GM23338 (cell line): Measurements from ENCODE around the gene MYO1E. TPM values are rescaled to one million over a fixed set of nuclear protein-coding genes. Genes with fewer than 3 reads are reported as not detected.
A peak's percentile ranks its signal among the peaks of the same experiment; 100 is the strongest.

Source experiments
- ATAC-seq: fragments of 200-7000 bp; cut with Tn5 transposase; 3 replicates; pipeline ENCODE4 v1.9.1; 2020
- DNase-seq: peaks from one replicate; pipeline ENCODE4 v3.0.0-alpha.2; 2015; ENCODE audit warnings: low spot score
- H2AFZ ChIP-seq: fragments of 200-600 bp; sonication (generic); 2 replicates; pipeline ENCODE4 v1.8.0; 2016; ENCODE audit warnings: antibody characterized with exemption, mild to moderate bottlenecking, moderate library complexity
- H3F3A ChIP-seq: fragments of 200-600 bp; sonication (generic); replicated peaks from 2 replicates; pipeline ENCODE4 v1.8.0; 2017; ENCODE audit warnings: antibody characterized with exemption, mixed run types, low read depth
- H3K27ac ChIP-seq: fragments of 200-600 bp; sonication (generic); 2 replicates; pipeline ENCODE4 v1.6.1; 2016; ENCODE audit warnings: low read depth
- H3K27me3 ChIP-seq: fragments of 200-600 bp; sonication (generic); 2 replicates; pipeline ENCODE4 v1.8.0; 2016; ENCODE audit warnings: mild to moderate bottlenecking, mixed run types, moderate library complexity; ENCODE audit not compliant: insufficient read depth
- H3K36me3 ChIP-seq: fragments of 200-600 bp; sonication (generic); 2 replicates; pipeline ENCODE4 v1.8.0; 2016; ENCODE audit warnings: mild to moderate bottlenecking; ENCODE audit not compliant: insufficient read depth
- H3K4me1 ChIP-seq: fragments of 200-600 bp; sonication (generic); 2 replicates; pipeline ENCODE4 v1.8.0; 2016; ENCODE audit warnings: mild to moderate bottlenecking, moderate library complexity; ENCODE audit not compliant: insufficient read depth
- H3K4me2 ChIP-seq: fragments of 200-600 bp; sonication (generic); 2 replicates; pipeline ENCODE4 v1.7.1; 2017; ENCODE audit warnings: mixed run types
- H3K4me3 ChIP-seq: fragments of 200-600 bp; sonication (generic); 2 replicates; pipeline ENCODE4 v1.6.1; 2016; ENCODE audit warnings: mixed run types
- H3K79me2 ChIP-seq: fragments of 200-600 bp; sonication (generic); replicated peaks from 2 replicates; pipeline ENCODE4 v1.8.0; 2017; ENCODE audit warnings: mild to moderate bottlenecking; ENCODE audit not compliant: insufficient read depth
- H3K9me2 ChIP-seq: fragments of 200-600 bp; sonication (generic); 2 replicates; pipeline ENCODE4 v1.8.0; 2017; ENCODE audit not compliant: insufficient read depth
- H4K20me1 ChIP-seq: fragments of 200-600 bp; sonication (generic); replicated peaks from 2 replicates; pipeline ENCODE4 v1.8.0; 2017; ENCODE audit warnings: mild to moderate bottlenecking; ENCODE audit not compliant: insufficient read depth
- H3K27ac Mint-ChIP-seq: 2 replicates; pipeline ENCODE4 v1.8.0; 2020; ENCODE audit warnings: inconsistent platforms, mild to moderate bottlenecking, moderate library complexity, mixed read lengths
- H3K27me3 Mint-ChIP-seq: 3 replicates; pipeline ENCODE4 v1.8.0; 2022; ENCODE audit warnings: low read depth, mild to moderate bottlenecking, moderate library complexity, mixed read lengths, inconsistent platforms; ENCODE audit not compliant: insufficient read depth, poor library complexity
- H3K36me3 Mint-ChIP-seq: 3 replicates; pipeline ENCODE4 v1.8.0; 2021; ENCODE audit warnings: low read depth, mild to moderate bottlenecking, inconsistent platforms, moderate library complexity, mixed read lengths
- H3K4me1 Mint-ChIP-seq: 3 replicates; pipeline ENCODE4 v1.8.0; 2020; ENCODE audit warnings: mild to moderate bottlenecking, inconsistent platforms, mixed read lengths
- H3K4me3 Mint-ChIP-seq: 3 replicates; pipeline ENCODE4 v1.8.0; 2021; ENCODE audit warnings: moderate library complexity, mild to moderate bottlenecking, inconsistent platforms, mixed read lengths
- H3K9me3 Mint-ChIP-seq: 3 replicates; pipeline ENCODE4 v1.8.0; 2020; ENCODE audit warnings: moderate library complexity, mild to moderate bottlenecking, inconsistent platforms, mixed read lengths
- CREB1 ChIP-seq: fragments of 250-450 bp; sonication (Bioruptor Pico); IDR thresholded peaks from 2 replicates; pipeline ENCODE4 v1.5.0; 2020; ENCODE audit warnings: low read depth, mild to moderate bottlenecking, moderate library complexity
- CTCF ChIP-seq, 2 experiments: fragments of 200-600 bp in 1 of 2; sonication (generic) in 1 of 2; conservative IDR thresholded peaks; 2 replicates each; pipeline versions ENCODE4 v1.5.1 to v1.6.1; 2016 to 2017; ENCODE audit warnings: antibody characterized with exemption in 2 of 2, low read depth in 2 of 2, mild to moderate bottlenecking in 2 of 2, moderate library complexity in 1 of 2
- ETS1 ChIP-seq: IDR thresholded peaks from 2 replicates; pipeline ENCODE4 v1.6.1; 2016; ENCODE audit warnings: antibody characterized with exemption
- EZH2 ChIP-seq: fragments of 200-600 bp; sonication (generic); IDR thresholded peaks from one replicate; pipeline ENCODE4 v1.8.0; 2017; ENCODE audit warnings: antibody characterized with exemption, mild to moderate bottlenecking, low read depth; ENCODE audit not compliant: unreplicated experiment
- EZH2phosphoT487 ChIP-seq: fragments of 200-600 bp; sonication (generic); IDR thresholded peaks from one replicate; pipeline ENCODE4 v1.8.1; 2018; ENCODE audit warnings: antibody characterized with exemption; ENCODE audit not compliant: unreplicated experiment
- NANOG ChIP-seq: IDR thresholded peaks from 2 replicates; pipeline ENCODE4 v1.6.1; 2016; ENCODE audit warnings: antibody characterized with exemption, borderline replicate concordance
- POLR2AphosphoS5 ChIP-seq: IDR thresholded peaks from 2 replicates; pipeline ENCODE4 v1.6.1; 2016; ENCODE audit warnings: antibody characterized with exemption, low read depth
- REST ChIP-seq: IDR thresholded peaks from one replicate; pipeline ENCODE4 v1.6.1; 2018; ENCODE audit warnings: antibody characterized with exemption; ENCODE audit not compliant: unreplicated experiment
- STAT1 ChIP-seq: IDR thresholded peaks from one replicate; pipeline ENCODE4 v1.6.1; 2016; ENCODE audit warnings: antibody characterized with exemption; ENCODE audit not compliant: unreplicated experiment
- ZNF331 ChIP-seq: fragments of 250-450 bp; sonication (Bioruptor Pico); IDR thresholded peaks from 2 replicates; pipeline ENCODE4 v1.5.0; 2020; ENCODE audit warnings: low read depth, mild to moderate bottlenecking, moderate library complexity
- polyA plus RNA-seq: library from polyadenylated mRNA; unstranded; fragments of >200 nt; fragmentation: Nextera tagmentation; extraction: Ambion mirVana; gene quantifications from 2 replicates; pipeline ENCODE4 v1.2.1, GENCODE V29; 2016
- total RNA-seq: library from RNA; depleted of rRNA; stranded (reverse); fragments of >200 nt; shearing (Covaris generic); gene quantifications from 2 replicates; pipeline ENCODE4 v1.2.3, GENCODE V29; 2014

MYO1E gene
- total and polyA plus RNA-seq, 2 experiments from 2014 or later: 68.3 to 131 TPM

GRCh38 chr15:59349680-59350420, 22.8 kb downstream of the MYO1E start (continued):
- TF ChIP-seq NANOG (no peak), EZH2 (no peak), REST (no peak), ETS1 (no peak), POLR2AphosphoS5 (no peak)

- no peak overlapping the region for H3K4me3 ChIP-seq
- peak overlapping the region; percentile 1; the same call in 1 of the 2 replicates for H3K4me2 ChIP-seq
- Mint-ChIP-seq H3K4me1 (peaks cover 68% of the 10 kb centered on the region), H3K9me3 (peaks cover 3% of the 10 kb centered on the region; the same call in 2 of the 3 replicates), H3K27ac (peak overlapping the region; percentile 80), H3K4me3 (no peak overlapping the region), H3K36me3 (peaks cover 4% of the 10 kb centered on the region; the same call in 2 of the 3 replicates), H3K27me3 (peaks cover 2% of the 10 kb centered on the region)
- H2AFZ ChIP-seq: no peak overlapping the region
- DNase-seq: peak; percentile 32
- peak; percentile 68 for ATAC-seq
- H4K20me1 ChIP-seq: peaks cover 3% of the 10 kb centered on the region; the same call in 1 of the 2 replicates
- H3K79me2 ChIP-seq: peaks cover 92% of the 10 kb centered on the region
- no peaks in the 10 kb centered on the region for H3F3A ChIP-seq
- peak overlapping the region; percentile 36; the same call in 1 of the 2 replicates for H3K27ac ChIP-seq
- H3K27me3 ChIP-seq: no peaks in the 10 kb centered on the region
- H3K4me1 ChIP-seq: peaks cover 54% of the 10 kb centered on the region
- no peaks in the 10 kb centered on the region for H3K9me2 ChIP-seq
- H3K36me3 ChIP-seq: no peaks in the 10 kb centered on the region
- TF ChIP-seq ETS1: no peak
- TF ChIP-seq CTCF (conservative IDR thresholded peaks at IDR 0.05; ENCODE audit: low read depth in 2 of 2): no peak
- no peak for TF ChIP-seq ZNF331
- TF ChIP-seq EZH2phosphoT487: no peak
- no peak for TF ChIP-seq CREB1 (CRISPR knock-in tag)
- no peak for TF ChIP-seq STAT1
- TF ChIP-seq EZH2: no peak
Observed at GRCh38 chr15:59347915-59348314, 24.8 kb downstream of the MYO1E start.
